GM18519 (cell line): Measurements from ENCODE around the gene TXLNG.
"Not testable (repeated sequence)": the region's sequence is repeated elsewhere in the genome, so short reads cannot be mapped to it uniquely, and the experiment has no call there.

ENCODE experiments used
- ATAC-seq: cut with Tn5 transposase; IDR thresholded peaks from one replicate; pipeline ENCODE4 v1.9.1; 2021; ENCODE audit warnings: mild to moderate bottlenecking, moderate library complexity; ENCODE audit not compliant: unreplicated experiment, low FRiP score

Gene TXLNG

GRCh38 chrX:16836371-16836770 lies 50.1 kb downstream of the TXLNG start:
- peak; percentile 68 for ATAC-seq

DNA sequence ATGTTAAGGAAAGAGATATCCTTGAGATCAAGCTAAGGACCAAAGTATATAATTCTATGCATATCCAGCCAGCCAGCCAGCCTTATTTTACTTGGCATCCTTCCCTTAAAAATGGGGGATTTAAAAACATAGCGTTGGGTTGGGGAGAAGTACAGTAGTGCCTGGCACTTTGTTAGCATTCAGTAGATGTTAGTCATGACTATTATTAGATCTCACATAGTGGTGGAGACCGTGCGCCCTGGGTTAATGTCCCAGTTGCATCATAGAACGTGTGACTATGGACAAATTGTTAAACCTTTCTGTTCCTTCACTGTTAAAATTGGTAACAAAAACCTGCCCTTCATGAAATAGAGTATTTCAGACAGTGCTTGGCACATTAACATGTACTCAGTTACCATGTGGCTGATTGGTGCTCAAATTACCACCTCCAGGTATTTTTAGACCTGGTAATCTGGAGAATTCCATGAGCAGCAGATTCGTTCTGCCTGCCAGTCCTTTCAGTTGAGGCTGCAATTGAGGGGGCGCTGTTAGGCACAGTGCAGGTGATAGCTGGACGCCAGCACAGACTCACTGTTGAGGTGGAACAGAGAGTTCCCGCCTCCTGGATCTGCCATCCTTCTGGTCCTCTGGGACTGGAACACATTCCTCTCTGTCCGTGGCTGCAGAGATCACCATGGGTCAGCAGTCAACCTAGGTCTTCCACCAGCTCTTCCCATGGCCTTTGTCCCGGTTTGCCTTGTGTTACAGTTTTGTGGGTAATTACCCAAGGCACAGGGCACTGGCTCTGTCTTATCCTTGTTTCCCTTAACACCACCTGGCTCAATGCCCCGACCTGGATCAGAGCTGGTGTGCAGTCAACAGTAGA lies 52.2 kb downstream of the TXLNG start:
- ATAC-seq, result no peak

- ATAC-seq, result no peak
Observed at GRCh38 chrX:16839219-16839851, 53.1 kb downstream of the TXLNG start.

GRCh38 chrX:16839852-16840460 lies 53.7 kb downstream of the TXLNG start:
- no peak for ATAC-seq

DNA sequence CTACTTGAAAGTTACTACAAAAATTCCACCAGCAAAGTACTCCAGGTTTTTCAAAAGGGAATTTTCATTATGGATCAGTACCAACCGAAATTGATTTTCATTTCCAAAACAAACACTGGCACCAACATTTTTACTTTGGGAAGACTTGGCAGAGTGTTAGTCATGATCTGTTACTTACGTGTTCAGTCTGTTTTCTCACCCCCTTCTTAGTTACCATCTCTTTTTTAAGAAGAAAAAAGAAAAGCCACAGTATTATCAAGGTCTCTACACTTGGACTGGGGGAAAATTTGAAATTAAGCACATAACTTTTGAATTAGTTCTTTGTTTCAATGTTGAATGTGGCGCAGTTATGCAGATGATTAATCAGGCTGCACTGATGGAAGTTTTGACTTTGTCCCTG lies 56.4 kb downstream of the TXLNG start:
- no peak for ATAC-seq

- ATAC-seq, result no peak
Observed at GRCh38 chrX:16843208-16843909, 57.1 kb downstream of the TXLNG start.

DNA sequence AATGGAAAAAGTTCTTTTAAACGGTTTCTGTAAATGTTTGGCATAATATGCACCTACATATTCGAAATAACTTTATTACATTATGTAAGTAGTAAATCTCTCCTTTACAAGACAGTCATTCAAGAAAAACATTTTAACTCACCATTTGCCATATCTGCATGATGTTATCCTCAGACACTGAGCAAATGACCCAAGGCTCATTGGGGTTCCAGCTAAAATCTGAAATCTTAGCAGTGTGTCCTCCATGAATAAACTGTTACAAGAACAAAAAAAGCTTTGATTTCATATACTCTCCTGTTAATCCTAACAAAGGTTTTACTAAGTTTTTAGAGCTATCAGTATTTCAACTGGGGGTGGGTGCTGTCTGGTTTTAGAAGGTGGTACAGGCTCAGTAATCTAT lies 59.4 kb downstream of the TXLNG start:
- ATAC-seq, result no peak

DNA sequence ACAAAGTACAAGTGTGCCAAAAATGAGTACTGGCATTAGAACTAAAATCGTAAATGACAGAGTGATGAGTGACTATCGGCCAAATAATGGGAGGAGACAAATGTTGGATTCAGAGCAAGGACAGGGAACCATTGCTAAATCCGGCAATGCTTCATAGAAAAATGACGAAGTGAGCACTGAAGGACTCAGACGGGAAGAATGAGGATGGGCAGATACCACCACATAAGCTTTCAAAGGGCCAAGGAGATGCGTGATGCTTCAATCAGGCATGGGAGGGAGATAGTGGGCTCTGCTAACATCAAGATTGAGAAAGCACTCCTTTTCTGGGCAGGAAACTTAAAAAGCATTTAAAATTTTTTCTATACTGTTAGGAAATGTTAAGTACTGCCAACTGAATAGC lies 62.3 kb downstream of the TXLNG start:
- ATAC-seq, result no peak

GRCh38 chrX:16851421-16851820 lies 65.2 kb downstream of the TXLNG start:
- no peak for ATAC-seq

GRCh38 chrX:16851827-16852226 lies 65.6 kb downstream of the TXLNG start:
- no peak for ATAC-seq

DNA sequence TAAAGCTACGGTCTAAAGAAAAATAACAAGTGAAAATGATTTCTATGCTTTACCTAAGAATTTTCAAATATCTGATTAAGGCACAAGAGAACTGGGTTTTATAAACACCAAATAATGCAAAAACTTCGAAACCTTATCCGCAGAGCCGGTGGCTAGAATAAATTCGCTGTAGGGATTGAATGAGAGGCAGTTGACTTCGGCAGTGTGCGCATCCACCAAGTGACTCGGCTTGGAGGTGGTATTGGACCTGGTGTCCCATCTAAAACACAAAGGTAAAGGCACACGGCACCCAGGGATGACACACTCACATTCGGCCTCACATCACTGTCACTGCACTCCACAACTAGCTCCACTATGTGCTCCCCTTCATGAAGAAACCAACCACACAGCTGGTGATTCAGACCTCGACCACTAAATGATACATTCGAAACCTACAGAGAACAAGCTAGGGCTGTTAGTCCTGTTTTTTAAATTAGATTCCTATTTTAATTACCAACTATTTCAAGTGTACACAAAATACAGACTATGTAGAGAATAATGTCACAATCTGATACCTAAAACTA lies 66.4 kb downstream of the TXLNG start:
- ATAC-seq, result no peak

- ATAC-seq, result no peak
Observed at GRCh38 chrX:16853537-16853936, 67.3 kb downstream of the TXLNG start.

DNA sequence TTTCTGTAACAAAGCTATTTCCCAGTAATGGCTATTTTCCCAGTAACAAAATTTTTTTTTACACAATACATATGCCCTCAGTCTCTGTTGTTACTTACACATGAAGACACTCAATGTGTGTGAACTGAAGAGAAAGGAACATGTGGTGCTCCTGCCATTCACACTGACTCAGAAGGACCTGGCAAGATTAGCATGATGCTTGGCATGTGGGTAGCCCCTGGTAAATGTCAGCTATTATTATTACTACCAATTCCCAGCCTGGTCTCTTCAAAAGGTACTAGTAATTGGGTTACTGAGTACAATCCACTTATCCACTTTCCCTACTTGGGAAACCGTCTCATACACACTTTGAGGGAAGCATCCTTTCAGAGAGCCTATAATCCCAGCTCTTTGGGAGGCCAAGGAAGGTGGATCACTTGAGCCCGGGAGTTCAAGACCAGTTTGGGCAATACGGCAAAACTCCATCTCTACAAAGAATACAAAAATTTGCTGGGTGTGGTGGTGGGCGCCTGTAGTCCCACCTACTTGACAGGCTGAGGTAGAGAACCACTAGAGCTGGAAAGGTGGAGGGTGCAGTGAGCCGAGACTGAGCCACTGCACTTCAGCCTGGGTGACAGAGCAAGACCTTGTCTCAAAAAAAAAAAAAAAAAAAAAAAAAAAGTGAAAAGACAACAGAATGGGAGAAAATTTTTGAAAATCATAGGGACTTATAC lies 69.3 kb downstream of the TXLNG start:
- no peak for ATAC-seq

- not testable (repeated sequence) for ATAC-seq
Observed at GRCh38 chrX:16856076-16856404, 69.8 kb downstream of the TXLNG start.

- ATAC-seq, result no peak
Observed at GRCh38 chrX:16856744-16857143, 70.5 kb downstream of the TXLNG start.

- ATAC-seq, result no peak
Observed at GRCh38 chrX:16862829-16863228, 76.6 kb downstream of the TXLNG start.

DNA sequence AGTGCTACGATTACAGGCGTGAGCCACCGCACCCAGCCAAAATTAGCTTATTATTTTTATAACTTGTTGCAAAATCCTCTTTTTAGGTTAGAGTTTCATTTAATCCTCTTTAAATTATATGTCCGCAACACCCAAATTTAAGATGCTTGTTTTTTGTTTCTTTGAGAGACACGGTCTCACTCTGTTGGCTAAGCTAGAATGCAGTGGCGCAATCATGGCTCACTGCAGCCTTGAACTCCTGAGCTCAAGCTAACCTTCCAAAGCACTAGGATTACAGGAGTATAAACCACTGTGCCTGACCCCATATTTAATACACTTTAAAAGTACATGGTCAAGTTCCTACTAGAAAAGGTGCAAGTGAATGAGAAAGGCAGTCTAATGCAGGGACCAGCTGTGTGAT lies 81.7 kb downstream of the TXLNG start:
- no peak for ATAC-seq

- no peak for ATAC-seq
Observed at GRCh38 chrX:16868920-16869319, 82.7 kb downstream of the TXLNG start.

GRCh38 chrX:16869393-16870094 lies 83.3 kb downstream of the TXLNG start:
- ATAC-seq, result peak; percentile 37
